Type B pancreatic cell (in vitro differentiated cells): ENCODE results near the gene PLEKHA4. TPM values are rescaled to one million over a fixed set of nuclear protein-coding genes. Genes with fewer than 3 reads are reported as not detected.

ENCODE experiments used
- DNase-seq: peaks from one replicate; pipeline ENCODE4 v3.0.0; 2021; ENCODE audit warnings: mixed read lengths; ENCODE audit not compliant: unreplicated experiment; ENCODE audit errors: extremely low spot score
- H3K27ac Mint-ChIP-seq: 2 replicates; pipeline ENCODE4 v1.8.0; 2021; ENCODE audit warnings: mild to moderate bottlenecking, mixed read lengths
- H3K27me3 Mint-ChIP-seq: 2 replicates; pipeline ENCODE4 v1.8.0; 2021; ENCODE audit warnings: mixed read lengths
- H3K36me3 Mint-ChIP-seq: 2 replicates; pipeline ENCODE4 v1.8.0; 2021; ENCODE audit warnings: mixed read lengths
- H3K4me1 Mint-ChIP-seq: one replicate; pipeline ENCODE4 v1.8.0; 2021; ENCODE audit warnings: mixed read lengths; ENCODE audit not compliant: unreplicated experiment
- H3K4me3 Mint-ChIP-seq: 2 replicates; pipeline ENCODE4 v1.8.0; 2021; ENCODE audit warnings: mild to moderate bottlenecking, mixed read lengths
- H3K9me3 Mint-ChIP-seq: 2 replicates; pipeline ENCODE4 v1.8.0; 2021; ENCODE audit warnings: mixed read lengths
- total RNA-seq: library from RNA; stranded (reverse); gene quantifications from 2 replicates; pipeline ENCODE4 v1.2.1, GENCODE V29; 2021; ENCODE audit warnings: low replicate concordance
- TF ChIP-seq, protein P1 (sequence below): fragments of 200-600 bp; sonication (generic); conservative IDR thresholded peaks from 2 replicates; pipeline ENCODE4 v1.5.0; 2021; ENCODE audit warnings: antibody characterized with exemption, mild to moderate bottlenecking

Gene PLEKHA4
- total RNA-seq, 1 donor from 2014 or later = 45.4 TPM

DNA sequence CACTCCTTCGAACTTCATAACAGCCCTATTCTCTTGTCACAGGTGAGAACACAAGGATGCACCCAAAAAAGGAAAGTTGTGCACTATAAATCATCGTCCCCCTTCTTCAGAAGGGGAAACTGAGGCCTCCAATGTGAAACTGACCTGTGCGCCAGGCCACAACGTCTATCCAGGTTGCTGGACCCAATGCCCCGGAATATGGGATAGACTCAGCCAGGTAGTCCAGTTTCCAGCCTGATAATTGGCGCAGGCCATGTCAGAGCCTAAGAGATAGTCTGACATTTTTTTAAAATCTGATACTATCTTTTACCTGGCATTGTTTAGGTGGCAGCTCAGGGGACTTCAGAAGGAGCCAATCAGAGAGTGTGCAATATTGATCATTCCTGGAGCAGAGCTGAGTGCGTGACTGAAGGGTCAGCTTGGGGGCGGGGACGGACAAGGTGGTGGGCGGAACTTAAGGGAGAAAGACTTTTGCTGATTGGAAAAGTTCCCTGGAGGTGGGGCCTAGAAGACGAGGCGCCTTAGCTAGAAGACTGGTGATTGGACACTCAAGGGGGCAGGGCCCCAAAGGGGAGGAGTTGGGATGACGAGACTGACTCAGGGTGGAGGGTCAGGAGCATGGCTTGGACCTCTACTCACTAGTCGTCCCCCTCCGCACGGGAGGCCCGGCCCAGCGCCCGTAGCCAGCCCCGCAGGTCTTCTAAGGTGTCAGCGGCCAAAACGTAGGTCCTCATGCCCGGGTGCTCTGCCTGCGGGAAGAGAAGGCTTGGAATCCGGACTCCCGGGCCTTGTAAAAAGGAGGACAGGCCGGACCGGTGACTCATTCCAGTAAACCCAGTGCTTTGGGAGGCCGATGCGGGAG, 8.5 kb downstream of the PLEKHA4 start:
- no peaks in the 10 kb centered on the region for H3K9me3 Mint-ChIP-seq
- no peak overlapping the region for H3K27ac Mint-ChIP-seq
- no peak for DNase-seq
- peaks cover 15% of the 10 kb centered on the region for H3K36me3 Mint-ChIP-seq
- no peaks in the 10 kb centered on the region for H3K27me3 Mint-ChIP-seq
- TF ChIP-seq, protein P1, sequence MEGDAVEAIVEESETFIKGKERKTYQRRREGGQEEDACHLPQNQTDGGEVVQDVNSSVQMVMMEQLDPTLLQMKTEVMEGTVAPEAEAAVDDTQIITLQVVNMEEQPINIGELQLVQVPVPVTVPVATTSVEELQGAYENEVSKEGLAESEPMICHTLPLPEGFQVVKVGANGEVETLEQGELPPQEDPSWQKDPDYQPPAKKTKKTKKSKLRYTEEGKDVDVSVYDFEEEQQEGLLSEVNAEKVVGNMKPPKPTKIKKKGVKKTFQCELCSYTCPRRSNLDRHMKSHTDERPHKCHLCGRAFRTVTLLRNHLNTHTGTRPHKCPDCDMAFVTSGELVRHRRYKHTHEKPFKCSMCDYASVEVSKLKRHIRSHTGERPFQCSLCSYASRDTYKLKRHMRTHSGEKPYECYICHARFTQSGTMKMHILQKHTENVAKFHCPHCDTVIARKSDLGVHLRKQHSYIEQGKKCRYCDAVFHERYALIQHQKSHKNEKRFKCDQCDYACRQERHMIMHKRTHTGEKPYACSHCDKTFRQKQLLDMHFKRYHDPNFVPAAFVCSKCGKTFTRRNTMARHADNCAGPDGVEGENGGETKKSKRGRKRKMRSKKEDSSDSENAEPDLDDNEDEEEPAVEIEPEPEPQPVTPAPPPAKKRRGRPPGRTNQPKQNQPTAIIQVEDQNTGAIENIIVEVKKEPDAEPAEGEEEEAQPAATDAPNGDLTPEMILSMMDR = no peak
- H3K4me3 Mint-ChIP-seq = no peak overlapping the region
- peaks cover 3% of the 10 kb centered on the region for H3K4me1 Mint-ChIP-seq

DNA sequence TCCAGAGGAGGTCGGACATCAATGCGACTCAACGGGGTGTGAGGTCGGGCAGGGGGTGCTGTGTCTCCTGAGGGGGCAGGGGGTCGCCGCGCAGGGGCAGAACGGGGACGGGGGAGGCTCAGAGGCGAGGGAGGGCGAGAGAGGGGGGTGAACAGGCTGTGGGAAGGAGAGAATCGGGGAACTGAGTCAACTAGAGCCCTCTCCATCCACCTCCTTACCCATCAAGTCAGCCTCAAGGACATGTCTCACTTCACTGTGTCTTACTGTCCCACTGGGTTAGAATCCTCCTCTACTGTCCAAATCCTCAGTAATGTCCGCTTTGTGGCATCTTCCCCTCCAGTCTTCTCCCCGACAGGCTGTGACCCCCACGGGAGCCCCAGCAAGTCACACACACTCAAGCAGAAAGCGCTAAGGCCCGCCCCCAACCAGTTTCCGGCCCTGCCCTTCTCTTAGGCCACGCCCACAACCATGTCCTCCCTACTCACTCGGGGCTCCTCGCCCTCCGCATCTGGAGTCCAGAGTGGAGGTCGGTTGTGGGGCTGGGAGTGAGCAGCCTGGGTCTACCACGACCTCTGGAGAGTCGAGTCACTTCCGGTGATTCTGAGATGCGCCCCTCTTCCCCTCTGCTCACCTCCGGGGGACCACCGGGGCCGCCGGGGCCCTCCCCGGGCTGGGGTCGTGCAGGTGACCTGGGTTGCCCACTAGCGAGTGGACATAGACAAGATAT, 9.3 kb downstream of the PLEKHA4 start:
- no peaks in the 10 kb centered on the region for H3K4me1 Mint-ChIP-seq
- DNase-seq = no peak
- no peak overlapping the region for H3K4me3 Mint-ChIP-seq

DNA sequence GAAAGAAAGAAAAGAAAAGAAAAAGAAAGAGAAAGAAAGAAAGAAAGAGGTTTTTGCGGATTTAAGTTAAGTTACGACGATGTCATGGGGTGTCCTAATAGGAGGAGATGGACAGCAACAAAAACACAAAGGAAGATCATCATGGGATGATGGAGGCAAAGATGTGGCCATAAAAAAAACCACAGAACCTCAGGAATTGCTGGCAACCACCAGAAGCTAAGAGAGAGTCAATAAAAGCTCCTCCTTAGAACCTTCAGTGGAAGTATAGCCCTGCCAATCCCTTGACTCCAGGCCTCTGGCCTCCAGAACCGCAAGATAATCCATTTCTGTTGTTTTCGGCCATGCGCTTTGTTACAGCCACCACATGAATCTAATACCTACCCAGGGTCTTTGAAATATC, 11.5 kb downstream of the PLEKHA4 start:
- Mint-ChIP-seq H3K9me3 (no peaks in the 10 kb centered on the region), H3K4me3 (no peak overlapping the region), H3K4me1 (no peaks in the 10 kb centered on the region), H3K27ac (no peak overlapping the region), H3K36me3 (peaks cover 9% of the 10 kb centered on the region), H3K27me3 (no peaks in the 10 kb centered on the region)
- DNase-seq = no peak
- TF ChIP-seq, protein P1 = no peak

More for the DNA sequence above, 9.3 kb downstream of the PLEKHA4 start:
- Mint-ChIP-seq H3K27me3 (no peaks in the 10 kb centered on the region), H3K27ac (no peak overlapping the region), H3K9me3 (no peaks in the 10 kb centered on the region), H3K36me3 (peaks cover 9% of the 10 kb centered on the region)
- TF ChIP-seq, protein P1 = no peak

DNA sequence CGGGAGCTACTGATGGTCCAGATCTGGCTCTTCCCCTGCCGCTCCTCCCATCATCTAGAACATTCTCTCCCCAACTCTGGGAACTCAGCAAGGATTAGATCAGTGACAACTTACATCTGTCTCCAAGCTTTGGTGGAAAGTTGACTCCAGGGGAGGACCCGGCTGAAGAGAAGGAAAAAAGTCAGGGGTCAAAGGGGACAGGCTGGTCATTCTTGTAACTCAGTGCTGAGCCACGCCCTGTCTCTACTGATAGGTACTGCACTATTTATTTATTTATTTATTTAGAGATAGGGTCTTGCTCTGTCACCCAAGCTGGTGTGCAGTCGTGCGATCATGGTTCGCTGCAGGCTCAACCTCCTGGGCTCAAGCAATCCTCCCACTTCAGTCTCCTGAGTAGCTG, 14.3 kb downstream of the PLEKHA4 start:
- Mint-ChIP-seq H3K36me3 (no peaks in the 10 kb centered on the region), H3K4me3 (no peak overlapping the region), H3K27me3 (no peaks in the 10 kb centered on the region), H3K9me3 (no peaks in the 10 kb centered on the region), H3K27ac (no peak overlapping the region), H3K4me1 (no peaks in the 10 kb centered on the region)
- DNase-seq = no peak
- TF ChIP-seq, protein P1 = no peak

DNA sequence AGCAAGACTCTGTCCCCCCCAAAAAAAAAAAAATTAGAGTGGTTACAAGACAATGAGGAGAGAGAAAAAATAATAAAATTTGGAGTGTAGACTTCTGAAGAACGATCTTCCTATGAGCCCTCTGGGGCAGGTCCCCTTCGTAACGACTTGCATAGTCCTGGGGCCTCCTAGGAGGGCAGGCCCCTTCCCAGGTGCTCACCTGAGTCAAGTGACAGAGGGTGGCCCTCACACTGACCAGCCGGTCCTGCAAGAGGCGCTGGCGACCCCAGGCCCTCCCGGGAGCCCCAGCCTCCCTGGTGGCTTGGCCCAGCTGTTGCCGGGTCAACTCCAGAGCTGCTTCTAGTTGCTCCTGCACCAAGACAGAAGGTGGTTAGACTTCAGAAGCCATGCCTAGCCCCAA, 14.9 kb downstream of the PLEKHA4 start:
- no peak overlapping the region for H3K27ac Mint-ChIP-seq
- H3K27me3 Mint-ChIP-seq = no peaks in the 10 kb centered on the region
- no peaks in the 10 kb centered on the region for H3K9me3 Mint-ChIP-seq
- no peaks in the 10 kb centered on the region for H3K36me3 Mint-ChIP-seq
- DNase-seq = no peak
- TF ChIP-seq, protein P1 = no peak
- H3K4me1 Mint-ChIP-seq = no peaks in the 10 kb centered on the region
- H3K4me3 Mint-ChIP-seq = no peak overlapping the region
